ENCODE results near the gene KAZN.

DNA sequence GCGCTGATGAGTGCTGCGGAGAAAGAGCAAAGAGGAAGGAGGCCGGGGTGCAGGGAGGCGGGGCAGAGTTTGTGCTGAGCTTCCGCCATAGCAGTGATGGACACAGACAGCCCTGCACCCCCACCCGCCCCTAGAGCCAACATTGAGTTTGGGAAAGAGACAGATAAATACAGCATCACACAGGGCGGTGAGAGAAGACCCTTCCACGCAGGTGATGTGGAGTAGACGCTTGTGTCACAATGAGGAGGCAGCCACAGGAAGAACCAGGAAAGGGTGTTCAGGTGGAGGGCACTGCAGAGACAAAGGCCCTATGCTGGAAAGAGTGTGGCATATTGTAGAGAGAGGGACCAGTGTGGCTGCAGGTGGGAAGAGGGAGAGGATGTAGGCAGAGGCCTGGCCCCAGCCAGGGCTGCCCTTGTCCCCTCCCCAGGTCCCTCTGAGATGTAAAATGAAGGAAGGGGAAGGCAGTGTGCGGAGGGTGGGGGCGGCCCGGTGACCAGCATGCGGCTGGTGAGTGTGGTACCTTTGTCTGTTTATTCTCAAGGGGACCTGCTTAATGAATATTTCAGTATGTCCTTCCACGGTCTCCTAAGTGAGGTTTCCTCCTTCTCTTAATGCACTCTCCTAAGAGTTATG, 360.7 kb downstream of the KAZN start:
- no peak for TF ChIP-seq CTCF (IDR thresholded peaks at IDR 0.05)
- TF ChIP-seq POLR2A (IDR thresholded peaks at IDR 0.05), result no peak

All from body of pancreas (tissue), 4 donors.